Measurements from ENCODE around the gene ZNF91.
"Not testable (repeated sequence)": the region's sequence is repeated elsewhere in the genome, so short reads cannot be mapped to it uniquely, and the experiment has no call there.

Gene ZNF91

DNA sequence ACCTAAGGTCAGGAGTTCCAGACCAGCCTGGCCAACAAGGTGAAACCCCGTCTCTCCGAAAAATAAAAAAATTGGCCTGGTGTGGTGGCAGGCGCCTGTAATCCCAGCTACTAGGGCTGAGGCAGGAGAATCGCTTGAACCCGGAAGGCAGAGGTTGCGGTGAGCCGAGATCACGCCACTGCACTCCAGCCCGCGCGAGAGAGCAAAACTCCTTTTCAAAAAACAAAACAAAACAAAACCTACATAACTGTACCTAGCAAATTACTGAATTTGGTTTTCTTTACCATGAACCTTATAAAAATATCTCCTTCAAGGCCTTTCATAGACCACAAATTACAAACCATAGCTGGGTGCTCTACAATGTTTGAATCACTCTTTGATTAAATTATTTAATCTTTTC is 760 bp downstream of the ZNF91 start:
- no peak for DNase-seq

DNA sequence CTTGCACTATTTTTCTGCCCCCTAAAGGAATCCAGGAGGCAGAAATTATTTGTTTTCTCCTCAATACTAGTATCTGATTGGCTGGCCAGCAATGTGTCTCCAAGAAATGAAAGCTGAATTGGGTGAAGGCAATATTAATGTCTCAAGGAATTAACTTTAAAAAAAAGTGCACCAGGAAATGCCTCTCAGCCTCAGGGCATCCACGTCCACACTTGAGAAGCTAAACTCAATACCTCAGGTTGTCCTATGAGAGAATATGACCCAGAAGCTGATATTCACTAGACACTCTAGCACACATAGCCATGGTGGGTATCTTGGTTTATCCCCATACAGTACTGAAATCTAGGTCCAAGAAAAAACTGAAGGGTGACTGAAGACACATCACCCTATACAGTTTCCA is 2.1 kb downstream of the ZNF91 start:
- DNase-seq = no peak

DNA sequence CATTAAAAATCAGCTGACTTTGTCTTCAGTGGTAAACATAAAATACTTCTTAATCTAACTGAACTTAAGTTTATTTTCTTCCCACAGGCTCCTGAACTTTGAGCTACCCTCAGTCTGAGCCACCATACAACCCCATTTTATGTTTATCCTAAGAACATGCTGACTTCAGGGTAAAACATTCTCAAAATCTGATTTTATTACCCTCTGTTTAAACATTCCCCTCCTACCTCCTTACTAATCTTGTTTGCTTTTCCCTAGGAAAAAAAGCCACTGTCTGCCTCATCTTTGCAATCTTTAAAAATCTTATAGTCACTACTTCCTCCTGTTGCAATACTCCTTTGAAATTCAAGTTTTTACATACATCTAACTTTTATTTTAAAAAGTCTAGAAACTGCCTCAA is 4.0 kb downstream of the ZNF91 start:
- DNase-seq = no peak

DNA sequence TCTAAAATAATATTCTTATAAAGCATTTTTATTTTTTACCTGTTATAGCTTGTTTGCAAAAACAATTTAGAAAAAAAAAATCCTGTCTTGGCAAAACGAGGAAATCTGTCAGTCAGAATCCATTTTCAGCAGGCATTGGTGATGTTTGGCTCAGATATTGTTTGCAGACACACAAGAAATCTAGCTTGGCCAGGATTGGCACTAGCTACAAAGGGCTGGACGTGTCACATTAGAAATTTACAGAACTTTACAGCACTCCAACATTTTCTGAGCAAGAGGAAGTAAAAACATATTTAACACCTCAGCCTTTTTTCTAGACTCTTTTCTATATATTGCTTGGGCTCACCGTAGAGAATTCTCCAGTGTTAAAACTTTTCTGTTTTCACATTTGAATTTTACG is 9.9 kb downstream of the ZNF91 start:
- DNase-seq = no peak

DNA sequence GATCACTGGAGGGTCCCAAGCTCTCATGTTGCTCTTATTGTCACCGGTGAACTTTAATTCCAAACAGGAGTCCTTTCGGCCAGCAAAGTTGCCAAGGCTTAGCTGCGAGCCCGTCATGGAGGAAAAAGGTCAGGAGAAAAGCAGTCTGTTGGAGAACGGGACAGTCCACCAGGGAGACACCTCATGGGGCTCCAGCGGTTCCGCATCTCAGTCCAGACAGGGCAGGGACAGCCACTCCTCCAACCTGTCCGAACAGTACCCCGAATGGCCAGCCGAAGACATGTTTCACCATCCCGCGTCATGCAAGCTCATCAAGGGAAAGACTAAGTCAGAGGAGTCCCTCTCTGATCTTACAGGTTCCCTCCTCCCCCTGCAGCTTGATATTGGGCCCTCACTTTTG is 10.4 kb downstream of the ZNF91 start:
- DNase-seq = no peak

DNA sequence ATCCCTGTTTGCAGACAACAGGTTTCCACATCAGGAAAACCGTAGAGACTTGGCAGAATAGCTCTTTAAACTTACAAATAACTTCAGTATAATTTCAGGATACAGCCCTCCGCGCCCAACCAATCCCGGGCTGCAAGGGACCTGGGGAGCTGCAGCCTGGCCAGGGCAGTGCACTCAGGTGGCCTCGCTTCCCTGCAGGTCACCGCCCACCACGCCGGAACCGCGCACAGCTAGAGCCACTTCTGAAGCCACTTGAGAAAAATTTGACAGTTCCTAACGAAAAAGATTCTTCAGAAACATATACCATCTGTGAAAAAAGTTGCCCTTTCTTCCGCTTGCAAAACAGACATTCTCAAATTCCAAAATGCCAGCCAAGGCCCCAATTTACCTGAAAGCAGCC is 11.1 kb downstream of the ZNF91 start:
- DNase-seq = no peak

DNA sequence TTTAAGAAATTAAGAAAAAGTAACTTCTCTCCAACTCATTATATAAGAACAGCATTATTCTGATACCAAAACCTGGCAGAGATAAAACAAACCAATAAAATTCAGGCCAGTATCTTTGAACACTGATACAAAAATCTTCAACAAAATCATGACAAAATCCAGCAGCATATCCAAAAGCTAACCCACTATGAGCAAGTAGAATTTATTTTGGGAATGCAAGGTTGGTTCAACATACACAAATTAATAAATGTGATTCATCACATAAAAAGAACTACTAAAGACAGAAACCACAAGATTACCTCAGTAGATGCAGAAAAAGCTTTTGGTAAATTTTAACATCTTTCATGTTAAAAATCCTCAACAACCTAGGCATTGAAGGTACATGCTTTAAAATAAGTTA is 12.3 kb downstream of the ZNF91 start:
- no peak for DNase-seq

DNA sequence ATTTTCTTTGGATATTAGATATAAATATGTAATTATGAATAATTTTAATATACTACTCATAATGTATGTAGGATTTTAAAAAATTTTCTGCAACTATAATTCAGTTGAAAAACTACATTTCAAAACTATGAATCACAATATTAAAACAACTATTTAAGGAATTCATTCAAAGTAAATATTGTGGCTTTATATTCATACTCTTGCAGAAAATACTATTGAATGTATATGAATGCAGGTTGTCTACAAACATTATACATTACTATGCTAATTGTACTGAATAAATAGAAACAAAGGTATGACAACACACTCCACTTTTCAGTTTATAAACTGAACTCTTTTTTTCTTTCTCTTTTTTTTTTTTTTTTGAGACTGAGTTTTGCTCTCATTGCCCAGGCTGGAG is 14.2 kb downstream of the ZNF91 start:
- no peak for DNase-seq

DNA sequence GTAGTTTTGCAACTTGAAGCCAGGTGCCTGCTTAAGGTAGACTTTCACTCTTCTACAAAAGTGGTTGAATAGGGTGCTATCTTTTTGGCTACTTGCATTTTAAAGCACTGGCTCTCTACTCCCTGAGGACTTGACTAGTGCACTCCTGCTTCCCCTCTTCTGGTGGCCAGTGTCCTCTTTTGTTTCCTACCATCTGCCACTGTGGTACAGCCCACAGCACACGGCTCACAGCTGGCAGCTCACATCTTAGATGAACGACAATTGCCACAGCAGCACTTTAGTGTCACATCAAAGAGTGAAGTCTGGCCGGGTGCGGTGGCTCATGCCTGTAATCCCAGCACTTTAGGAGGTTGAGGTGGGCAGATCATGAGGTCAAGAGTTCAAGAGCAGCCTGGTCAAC is 15.6 kb downstream of the ZNF91 start:
- not testable (repeated sequence) for DNase-seq

DNA sequence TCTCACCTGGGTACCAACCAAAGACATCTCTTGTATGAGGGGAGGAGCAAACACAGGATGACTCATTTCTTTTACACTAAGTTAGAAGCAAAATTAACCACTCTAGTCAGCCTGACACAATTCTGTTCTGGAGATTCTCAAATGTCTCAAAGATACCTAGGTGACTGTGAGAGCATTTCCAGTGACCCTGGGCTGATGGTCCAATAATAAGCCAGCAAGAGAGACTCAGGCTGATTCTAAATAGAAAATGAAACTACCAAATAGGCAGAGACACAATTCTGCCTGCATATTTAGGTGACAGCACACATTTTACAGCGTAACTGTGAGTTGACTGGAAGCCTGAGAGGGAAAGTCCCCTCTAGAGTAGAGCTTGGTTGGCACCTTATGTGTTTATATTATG is 16.3 kb downstream of the ZNF91 start:
- no peak for DNase-seq

DNA sequence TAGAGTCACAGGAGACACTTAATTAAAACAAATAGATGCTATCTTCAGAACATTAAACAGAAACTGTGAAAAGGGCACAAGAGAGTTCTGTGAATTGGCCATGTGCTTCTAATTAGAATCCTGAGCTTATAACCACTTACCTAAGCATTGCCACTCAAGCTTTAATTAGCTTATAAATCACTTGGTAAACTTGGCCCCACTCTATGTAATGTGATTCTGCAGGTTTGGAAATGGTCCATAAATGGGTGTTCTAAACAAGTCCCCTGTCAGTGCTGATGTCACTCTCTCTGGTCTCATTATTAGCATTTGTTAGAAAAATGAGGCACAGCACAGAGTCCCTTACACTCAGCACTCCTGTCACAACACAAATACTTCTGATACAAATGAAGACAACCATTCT is 18.0 kb downstream of the ZNF91 start:
- no peak for DNase-seq

DNA sequence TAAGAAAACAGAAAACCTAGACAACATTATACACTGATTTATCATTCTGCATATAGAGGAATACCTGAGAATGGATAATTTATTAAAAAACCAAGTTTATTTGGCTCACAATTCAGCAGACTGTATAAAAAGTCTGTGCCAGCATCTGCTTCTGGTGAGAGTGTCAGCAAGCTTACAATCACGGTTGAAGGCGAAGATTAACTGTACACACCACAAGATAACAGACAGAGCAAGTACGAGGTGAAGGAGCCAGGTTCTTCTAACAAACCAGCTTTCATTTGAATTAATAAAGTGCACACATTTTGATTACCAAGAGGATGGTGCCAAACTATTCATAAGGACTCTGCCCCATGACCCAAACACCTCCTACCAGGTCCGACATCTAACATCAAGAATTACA is 28.8 kb downstream of the ZNF91 start:
- no peak for DNase-seq

DNA sequence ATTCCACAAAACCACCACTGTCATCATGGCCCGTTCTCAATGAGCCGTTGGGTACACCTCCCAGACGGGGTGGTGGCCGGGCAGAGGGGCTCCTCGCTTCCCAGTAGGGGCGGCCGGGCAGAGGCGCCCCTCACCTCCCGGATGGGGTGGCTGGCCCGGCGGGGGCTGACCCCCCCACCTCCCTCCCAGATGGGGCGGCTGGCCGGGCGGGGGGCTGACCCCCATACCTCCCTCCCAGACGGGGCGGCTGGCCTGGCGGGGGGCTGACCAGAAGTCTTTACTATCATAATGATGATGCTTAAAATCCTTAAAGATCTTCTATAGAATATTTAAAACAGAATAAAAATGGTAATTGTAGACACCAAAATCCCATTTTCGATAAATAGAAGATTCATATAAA is 29.2 kb downstream of the ZNF91 start:
- DNase-seq = not testable (repeated sequence)

DNA sequence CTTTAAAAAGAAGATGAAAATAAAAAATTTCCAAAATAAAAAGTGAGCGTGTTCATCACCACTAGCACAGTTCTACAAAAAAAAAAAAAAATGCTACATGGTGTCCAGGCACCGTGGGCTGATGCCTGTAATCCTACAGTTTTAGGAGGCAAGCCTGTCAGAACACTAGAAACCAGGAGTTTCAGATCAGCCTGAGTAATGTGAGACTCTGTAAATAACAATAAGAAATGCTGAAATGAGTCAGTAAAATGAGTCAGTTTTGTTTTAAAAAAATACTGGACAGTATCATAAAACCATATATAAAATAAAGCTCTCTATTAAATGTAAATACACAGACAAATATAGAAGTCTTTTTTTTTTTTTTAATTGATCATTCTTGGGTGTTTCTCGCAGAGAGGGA is 30.0 kb downstream of the ZNF91 start:
- DNase-seq = no peak

DNA sequence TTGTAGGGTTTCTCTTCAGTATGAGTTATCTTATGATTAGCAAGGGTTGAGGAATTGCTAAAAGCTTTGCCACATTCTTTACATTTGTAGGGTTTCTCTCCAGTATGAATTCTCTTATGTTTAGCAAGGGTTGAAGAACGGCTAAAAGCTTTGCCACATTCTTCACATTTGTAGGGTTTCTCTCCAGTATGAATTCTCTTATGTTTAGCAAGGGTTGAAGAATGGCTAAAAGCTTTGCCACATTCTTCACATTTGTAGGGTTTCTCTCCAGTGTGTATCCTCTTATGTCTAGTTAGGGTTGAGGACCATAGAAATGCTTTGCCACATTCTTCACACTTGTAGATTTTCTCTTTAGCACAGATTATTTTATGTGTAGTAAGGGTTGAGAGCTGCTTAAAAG is 33.4 kb downstream of the ZNF91 start:
- DNase-seq = not testable (repeated sequence)

DNA sequence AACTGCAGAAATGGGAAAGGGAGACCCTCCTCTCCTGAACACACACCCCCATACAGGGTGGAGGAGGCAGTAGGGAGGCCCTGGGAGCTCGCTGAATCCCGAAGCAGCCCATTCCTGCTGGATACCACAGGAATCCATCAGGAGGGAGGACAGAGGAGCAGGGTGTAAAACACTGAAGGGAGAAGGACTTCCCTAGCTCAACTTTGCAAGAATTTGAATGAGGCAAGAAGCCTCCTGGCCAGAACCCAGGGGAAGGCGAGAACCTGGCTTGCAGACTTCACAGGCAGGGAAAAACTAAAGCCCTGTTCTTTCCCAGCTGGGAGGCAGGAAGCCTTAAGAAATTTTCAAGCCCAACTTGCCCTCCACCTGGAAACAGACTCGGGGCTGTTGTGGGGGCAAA is 43.5 kb downstream of the ZNF91 start:
- no peak for DNase-seq

DNA sequence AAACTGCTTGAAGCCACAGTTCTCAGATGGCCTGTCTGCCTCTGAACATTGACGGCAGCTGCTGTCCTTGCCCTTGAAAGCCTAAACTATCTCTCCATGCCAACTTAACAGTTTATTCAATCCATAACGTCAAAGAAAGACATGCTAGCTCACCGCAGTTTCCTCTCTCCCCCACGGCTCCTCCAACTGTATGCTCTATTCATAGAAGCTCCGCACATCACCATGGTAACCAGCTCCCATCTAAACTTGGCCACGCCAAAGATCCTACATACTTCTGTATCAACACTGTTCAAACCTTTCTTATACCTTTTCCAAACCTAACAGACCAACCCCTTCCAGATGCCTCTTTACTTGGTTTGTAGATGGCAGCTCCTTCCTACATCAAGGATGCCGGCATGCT is 48.6 kb downstream of the ZNF91 start:
- no peak for DNase-seq

DNA sequence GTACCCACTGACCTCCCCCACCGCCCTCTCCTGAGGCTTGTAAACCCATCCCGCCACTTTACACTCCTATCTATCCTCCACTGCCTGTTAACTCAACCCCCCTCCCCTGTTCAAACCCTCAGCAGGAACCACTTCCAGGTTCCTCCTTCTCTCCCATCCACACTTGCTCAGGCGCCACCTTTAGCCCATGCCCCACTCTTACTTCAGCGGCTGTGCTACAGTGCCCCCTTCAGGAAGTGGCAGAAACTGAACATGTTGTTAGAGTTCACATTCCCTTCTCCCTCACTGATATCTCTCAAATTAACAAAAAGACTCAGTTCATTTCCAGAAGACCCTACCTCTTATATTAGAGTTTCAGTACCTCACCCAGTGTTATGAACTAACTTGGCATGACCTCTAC is 49.4 kb downstream of the ZNF91 start:
- no peak for DNase-seq

DNA sequence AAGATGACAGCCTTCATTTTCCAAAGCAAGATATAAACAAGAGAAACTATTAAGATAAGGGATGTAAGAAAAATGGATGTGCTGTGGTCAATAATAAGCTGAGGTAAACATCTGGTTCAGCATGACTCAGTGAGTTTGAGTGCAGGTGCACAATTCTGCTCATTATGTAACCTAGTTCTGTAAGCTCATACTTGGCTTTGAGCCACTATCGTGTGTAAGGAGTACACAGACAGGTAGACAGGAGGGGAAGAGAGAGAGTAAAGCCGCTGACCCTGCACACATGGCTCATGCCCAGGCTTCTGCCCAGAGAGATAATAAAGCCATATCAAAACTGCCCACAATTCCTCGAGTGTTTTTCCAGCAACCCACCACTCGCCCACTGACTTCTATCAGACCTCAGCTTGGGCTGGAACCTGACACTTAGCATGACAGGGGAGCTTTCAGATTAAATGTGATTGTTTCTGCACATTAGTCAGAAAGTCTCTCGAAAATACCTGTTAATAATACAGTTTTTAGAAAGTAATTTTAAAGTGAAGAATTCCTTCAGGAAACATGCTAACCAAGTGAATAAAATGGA is 51.7 kb downstream of the ZNF91 start:
- no peak for DNase-seq

DNA sequence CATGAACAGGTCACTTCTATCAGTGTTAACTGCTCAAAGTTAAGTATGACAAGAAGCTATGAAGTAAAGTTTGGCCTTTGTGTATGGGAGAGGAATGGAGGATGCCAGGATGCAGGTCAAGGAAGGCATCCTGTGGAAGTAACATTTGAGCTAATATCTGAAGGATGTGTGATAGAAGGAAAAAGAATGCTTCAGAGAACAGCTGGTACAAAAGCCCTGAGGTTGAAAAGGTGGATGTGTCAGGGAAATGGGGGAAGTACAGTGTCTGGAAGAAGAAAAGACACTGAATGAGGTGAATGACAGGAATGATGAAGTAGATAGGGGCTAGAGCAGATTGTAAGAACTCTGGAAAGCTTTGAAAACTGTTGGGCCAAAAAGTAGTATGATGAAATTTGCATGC is 67.1 kb downstream of the ZNF91 start:
- no peak for DNase-seq

DNA sequence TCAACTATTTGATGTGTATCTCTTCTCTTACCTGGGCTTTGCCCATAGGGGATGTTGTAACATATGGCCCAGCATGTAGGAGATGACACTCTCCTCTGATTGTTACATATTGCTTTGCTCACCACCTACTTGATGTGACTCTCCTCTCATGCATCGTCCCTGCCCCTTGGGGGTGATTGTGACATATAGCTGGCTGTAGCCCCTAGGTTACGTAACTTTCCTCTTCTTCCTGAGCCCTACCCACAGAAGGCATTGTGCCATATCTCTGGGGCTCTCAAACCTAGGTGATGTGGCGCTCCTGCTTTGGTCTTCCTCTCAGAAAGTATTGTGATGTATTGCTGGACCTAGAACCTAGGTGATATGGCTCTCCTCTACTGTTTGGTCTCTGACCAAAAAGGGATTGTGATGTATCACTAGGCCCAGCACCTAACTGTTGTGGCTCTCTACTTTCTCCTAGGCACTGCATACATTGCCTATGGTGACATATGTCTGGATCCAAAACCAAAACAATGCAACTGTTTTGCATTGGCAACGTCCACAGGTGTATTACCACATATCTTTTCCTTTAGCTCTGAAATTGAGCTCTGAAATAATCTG is 73.2 kb downstream of the ZNF91 start:
- DNase-seq = no peak

DNA sequence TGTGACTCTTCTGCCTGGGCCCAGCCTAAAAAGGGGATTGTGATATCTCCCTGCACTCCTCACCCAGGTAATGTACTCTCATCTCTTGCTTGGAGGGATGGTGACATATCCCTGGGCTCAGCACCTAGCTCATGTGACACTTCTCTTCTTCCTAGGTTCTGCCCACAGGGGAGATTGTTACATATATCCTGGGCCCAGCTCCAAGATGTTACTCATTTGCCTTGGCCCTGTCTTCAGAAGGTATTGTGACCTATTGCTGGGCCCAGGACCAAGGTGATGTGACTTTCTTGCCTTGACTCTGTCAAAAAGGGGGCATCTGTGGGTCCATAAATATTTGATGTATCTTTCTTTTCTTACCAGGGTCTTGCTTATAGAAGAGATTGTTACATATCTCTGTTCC is 73.9 kb downstream of the ZNF91 start:
- DNase-seq = not testable (repeated sequence)

DNA sequence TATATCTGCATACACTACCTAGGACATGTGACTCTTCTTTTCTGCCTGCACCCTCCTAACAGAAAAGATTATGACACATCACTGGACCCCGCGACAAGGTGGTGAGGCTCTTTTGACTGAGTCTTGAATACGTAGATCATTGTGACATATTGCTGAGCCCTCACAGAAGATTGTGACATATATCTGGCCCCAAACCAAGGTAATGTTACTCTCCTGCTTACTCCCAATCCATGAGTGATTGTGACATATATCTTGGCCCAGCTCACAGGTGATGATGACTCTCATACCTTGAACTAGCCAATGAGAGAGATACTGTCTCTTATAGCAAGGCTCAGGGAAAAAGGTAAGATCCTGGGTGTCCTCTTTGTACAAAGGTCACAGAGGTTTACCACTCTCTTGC is 75.7 kb downstream of the ZNF91 start:
- not testable (repeated sequence) for DNase-seq

DNA sequence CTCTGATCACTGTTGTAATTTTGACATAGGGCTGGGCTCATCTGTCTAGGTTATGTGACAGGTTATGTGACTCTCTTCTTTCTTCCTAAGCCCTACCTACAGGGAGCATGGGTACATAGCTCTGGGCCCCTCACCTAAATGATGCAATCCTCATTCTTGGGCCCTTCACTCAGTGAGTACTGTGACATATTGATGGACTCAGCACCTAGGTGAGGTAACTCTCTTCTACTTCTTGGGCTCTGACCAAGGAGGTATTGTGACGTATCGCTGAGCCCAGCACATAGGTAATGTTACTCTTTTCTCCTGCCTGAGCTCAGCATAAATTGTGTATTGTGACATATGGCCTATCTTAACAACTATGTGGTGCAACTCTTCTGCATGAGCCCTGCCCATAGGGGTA is 76.3 kb downstream of the ZNF91 start:
- DNase-seq = not testable (repeated sequence)

DNA sequence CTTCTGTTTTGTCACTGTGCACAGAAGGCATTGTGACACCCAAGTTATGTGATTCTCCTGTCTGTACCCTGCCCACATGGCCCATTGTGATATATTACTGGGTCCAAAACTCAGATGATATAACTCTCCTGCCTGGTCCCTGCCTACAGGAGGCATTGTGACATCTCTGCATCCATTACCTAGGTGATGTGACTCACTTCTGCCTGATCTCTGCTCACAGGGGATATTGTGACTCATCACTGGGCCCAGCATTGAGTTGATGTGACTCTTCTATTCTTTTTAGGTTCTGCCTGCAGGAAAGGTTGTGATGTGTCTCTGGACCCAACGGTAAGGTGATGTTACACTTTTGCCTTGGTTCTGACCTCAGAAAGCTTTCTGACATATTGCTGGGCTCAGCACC is 77.1 kb downstream of the ZNF91 start:
- DNase-seq = no peak

DNA sequence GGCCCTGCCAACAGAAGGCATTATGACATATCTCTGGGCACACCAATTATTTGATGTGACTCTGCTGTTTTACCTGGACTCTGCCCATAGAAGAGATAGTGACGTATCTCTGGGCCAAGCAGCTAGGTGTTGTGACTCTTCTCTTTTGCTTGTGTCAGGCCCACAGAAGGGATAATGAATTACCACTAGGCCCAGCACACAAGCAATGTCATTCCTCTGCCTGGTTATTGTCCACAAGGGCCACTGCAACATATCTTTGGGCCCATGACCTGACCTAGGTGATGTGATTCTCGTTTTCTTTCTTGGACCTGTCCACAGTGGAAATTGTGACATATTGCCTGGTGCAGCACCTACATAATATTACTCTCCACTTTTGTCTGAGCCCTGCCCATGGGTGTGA is 80.0 kb downstream of the ZNF91 start:
- DNase-seq = no peak
